GM08714 (cell line): ENCODE data around the gene TBC1D1.
"Not testable (repeated sequence)": the region's sequence is repeated elsewhere in the genome, so short reads cannot be mapped to it uniquely, and the experiment has no call there.

Experiments
- H3K4me3 ChIP-seq: fragments of 200-500 bp; sonication (Bioruptor generic); 2 replicates; pipeline ENCODE4 v1.5.1; 2014; ENCODE audit warnings: mild to moderate bottlenecking, low read length, inconsistent platforms
- ZNF274 ChIP-seq: IDR thresholded peaks from 2 replicates; pipeline ENCODE4 v1.6.1; 2012; ENCODE audit warnings: mild to moderate bottlenecking, low read depth, low read length

Gene TBC1D1

GRCh38 chr4:38008571-38009021 is 117.7 kb downstream of the TBC1D1 start:
- H3K4me3 ChIP-seq, result no peak overlapping the region
- TF ChIP-seq ZNF274, result no peak

- no peak overlapping the region for H3K4me3 ChIP-seq
- no peak for TF ChIP-seq ZNF274
Observed at GRCh38 chr4:38009421-38009820, 118.5 kb downstream of the TBC1D1 start.

GRCh38 chr4:38009949-38010348 is 119.1 kb downstream of the TBC1D1 start:
- no peak for TF ChIP-seq ZNF274
- H3K4me3 ChIP-seq, result no peak overlapping the region

DNA sequence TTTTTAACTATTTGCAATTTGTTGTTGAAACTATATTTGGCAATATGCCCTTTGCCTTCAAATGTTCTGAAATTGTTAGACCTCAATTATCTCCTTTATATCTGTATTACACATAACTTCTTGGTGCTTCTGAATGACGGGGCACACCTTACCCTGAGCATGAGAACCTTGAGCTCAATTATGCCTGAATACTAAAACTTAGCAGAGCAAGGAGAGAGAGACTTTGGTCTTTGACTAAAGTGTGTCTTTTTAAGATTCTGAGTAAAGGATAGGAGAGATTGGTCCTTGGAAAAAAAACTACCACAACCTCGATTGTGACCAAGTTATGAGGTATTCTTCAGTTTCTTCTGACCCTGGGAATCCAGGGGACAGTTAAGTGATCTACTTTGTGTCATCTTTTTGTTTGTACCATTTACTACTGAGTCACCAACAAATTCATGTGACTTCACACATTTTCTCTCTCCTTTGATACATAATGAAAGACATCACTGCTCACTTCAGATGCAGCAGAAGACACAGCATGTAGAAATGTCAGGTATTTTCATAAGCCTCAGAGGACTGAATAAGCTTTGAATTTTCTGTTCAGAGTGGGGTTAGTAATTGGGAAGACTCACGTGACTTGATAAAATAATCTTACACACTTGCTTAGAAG is 120.8 kb downstream of the TBC1D1 start:
- H3K4me3 ChIP-seq, result no peak overlapping the region
- no peak for TF ChIP-seq ZNF274

DNA sequence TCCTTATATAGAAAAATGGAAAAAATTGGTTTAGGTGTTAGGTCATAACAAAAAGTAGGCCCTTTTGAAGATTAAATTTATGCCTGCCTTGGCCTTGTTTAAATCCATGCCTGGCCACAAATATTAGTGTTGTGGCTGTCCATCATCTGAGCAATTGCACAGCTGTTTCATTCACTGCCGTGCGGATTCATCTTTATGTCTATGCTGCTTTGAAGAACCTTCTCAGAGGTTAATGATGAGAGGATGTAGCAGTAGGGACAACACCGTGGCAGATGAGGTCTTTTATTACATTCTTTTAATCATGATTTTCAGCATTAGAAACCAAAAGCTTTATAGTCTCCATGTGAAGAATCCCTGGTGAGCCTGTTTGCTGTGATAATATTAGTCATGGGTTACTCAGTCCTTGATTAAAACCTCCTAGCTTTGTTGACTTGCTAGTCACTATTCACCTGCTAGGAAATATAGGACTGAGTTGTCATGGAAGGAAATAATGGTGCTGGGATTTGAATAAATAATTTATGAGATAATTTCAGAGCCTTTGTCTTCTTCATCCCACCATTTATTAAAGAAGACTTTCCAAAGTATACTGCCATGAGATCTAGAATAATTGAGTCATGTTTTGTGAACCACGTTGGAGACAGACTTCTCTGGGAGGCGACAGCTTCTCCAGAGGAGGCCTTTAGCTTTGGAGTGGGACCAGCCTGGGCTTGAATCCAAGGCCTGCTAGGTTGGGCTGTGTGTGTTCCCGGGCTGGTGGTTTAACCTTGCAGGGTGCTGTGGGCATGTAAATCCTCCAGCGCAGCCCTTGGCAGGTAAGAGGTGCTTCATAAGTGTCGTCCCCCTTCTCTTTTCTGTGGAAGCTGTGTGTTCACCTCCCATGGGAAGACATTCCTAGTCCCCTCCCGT is 122.8 kb downstream of the TBC1D1 start:
- H3K4me3 ChIP-seq, result no peak overlapping the region
- no peak for TF ChIP-seq ZNF274

DNA sequence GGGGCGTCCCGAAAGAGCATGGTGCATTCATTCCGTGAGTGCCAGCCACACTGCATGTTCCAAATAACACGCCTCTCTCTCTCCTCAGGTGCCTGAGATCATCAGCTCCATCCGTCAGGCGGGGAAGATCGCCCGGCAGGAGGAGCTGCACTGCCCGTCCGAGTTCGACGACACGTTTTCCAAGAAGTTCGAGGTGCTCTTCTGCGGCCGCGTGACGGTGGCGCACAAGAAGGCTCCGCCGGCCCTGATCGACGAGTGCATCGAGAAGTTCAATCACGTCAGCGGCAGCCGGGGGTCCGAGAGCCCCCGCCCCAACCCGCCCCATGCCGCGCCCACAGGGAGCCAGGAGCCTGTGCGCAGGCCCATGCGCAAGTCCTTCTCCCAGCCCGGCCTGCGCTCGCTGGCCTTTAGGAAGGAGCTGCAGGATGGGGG is 123.6 kb downstream of the TBC1D1 start:
- TF ChIP-seq ZNF274, result no peak
- H3K4me3 ChIP-seq, result no peak overlapping the region

GRCh38 chr4:38015886-38016515 is 125.1 kb downstream of the TBC1D1 start:
- TF ChIP-seq ZNF274, result no peak

DNA sequence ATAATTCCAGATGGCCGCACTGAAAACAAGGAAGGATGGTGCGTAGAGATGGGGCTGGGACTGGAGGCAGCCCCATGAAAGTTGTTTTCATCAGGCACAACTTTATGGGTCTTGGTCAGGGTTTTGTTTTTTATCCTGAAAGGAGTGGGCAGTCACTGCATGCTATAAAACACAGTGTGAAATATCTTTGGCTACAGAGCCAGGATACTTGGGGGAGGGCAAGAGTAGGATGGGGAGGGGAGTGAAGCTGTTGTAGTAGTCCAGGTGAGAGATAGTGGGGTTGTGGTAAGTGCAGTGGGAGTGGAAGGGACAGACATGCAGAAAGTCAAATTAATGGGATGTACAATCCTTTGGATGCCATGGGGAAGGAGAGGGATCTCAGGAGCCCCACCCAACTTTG is 125.8 kb downstream of the TBC1D1 start:
- no peak overlapping the region for H3K4me3 ChIP-seq
- no peak for TF ChIP-seq ZNF274

More at GRCh38 chr4:38015886-38016515, 125.1 kb downstream of the TBC1D1 start:
- H3K4me3 ChIP-seq, result no peak overlapping the region

DNA sequence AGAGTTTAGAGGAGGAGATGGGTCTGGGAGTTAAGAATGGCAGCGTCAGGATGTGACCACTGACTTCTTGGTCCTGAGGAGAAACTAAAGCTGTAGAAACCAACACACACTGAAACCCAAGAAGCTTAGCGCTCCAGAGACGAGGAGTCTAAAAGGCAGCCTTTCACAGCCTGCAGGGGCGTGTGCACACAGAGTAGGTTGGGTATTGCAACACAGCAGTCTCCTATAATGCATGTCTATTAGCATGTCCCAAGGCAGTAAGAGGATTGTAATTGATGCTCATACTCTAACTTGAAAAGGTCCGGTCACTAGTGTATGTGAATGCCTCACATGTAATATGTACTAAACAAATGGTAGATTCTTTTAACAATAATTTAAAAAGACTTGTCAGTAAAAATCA is 126.7 kb downstream of the TBC1D1 start:
- no peak for TF ChIP-seq ZNF274
- H3K4me3 ChIP-seq, result no peak overlapping the region

GRCh38 chr4:38020386-38020785 is 129.5 kb downstream of the TBC1D1 start:
- no peak for TF ChIP-seq ZNF274
- H3K4me3 ChIP-seq, result no peak overlapping the region

GRCh38 chr4:38020961-38021360 is 130.1 kb downstream of the TBC1D1 start:
- H3K4me3 ChIP-seq, result not testable (repeated sequence)

- H3K4me3 ChIP-seq, result no peak overlapping the region
- no peak for TF ChIP-seq ZNF274
Observed at GRCh38 chr4:38021751-38022150, 130.9 kb downstream of the TBC1D1 start.

DNA sequence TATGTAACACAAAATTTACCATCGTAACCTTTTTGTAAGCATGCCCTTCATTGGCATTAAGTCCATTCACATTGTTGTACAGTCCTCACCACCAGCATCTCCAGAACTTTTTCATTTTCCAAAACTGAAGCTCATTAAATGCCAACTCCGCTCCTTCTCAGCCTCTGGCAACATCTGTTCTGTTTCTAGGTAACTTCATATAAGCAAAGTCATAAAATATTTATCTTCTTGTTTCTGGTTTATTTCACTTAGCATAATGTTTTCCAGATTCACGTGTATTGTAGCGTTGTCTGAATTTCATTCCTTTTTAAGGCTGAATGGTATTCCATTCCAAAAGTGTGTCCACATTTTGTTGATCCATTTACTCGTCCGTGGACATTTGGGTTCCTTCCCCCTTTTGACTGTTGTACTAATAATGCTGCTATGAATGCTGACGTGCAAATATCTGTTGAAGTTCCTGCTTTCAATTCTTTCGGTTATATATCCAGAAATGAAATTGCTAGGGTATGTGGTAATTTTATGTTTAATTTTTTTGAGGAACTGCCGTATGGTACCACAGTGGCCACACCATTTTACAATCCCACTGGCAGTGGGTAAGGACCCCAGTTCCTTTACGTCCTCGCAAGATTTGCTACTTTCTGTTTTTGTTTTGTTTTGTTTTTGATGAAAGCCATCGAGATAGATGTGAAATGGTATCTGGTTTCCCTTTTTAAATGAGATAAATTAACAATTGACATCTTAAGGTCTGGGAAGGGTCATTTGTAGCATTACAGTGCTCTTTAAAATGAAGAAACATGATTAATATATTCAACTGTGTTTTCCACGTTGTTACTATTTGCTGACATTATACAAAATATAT is 132.7 kb downstream of the TBC1D1 start:
- no peak for TF ChIP-seq ZNF274
- H3K4me3 ChIP-seq, result no peak overlapping the region

DNA sequence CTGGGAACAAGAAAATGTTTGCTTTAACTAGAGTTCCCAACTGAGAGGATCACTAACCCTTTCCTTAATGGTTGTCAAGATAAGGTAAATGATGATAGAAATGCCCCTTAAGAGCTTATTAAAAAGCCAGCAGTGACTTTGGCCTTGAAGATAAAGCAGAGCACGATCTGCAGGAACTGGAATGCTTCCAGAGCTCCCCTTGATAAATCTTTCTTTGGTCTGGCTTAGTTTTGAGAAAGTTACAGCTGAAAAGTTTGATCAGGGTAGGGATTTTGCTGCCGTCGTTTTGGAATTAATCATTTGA is 133.3 kb downstream of the TBC1D1 start:
- TF ChIP-seq ZNF274, result no peak
- H3K4me3 ChIP-seq, result no peak overlapping the region
